ENCODE data around the gene DUS1L. TPM values are rescaled to one million over a fixed set of nuclear protein-coding genes. Genes with fewer than 3 reads are reported as not detected.

The DUS1L gene
- total and polyA plus RNA-seq, 2 experiments from 2014 or later = 66.0 to 122 TPM

DNA sequence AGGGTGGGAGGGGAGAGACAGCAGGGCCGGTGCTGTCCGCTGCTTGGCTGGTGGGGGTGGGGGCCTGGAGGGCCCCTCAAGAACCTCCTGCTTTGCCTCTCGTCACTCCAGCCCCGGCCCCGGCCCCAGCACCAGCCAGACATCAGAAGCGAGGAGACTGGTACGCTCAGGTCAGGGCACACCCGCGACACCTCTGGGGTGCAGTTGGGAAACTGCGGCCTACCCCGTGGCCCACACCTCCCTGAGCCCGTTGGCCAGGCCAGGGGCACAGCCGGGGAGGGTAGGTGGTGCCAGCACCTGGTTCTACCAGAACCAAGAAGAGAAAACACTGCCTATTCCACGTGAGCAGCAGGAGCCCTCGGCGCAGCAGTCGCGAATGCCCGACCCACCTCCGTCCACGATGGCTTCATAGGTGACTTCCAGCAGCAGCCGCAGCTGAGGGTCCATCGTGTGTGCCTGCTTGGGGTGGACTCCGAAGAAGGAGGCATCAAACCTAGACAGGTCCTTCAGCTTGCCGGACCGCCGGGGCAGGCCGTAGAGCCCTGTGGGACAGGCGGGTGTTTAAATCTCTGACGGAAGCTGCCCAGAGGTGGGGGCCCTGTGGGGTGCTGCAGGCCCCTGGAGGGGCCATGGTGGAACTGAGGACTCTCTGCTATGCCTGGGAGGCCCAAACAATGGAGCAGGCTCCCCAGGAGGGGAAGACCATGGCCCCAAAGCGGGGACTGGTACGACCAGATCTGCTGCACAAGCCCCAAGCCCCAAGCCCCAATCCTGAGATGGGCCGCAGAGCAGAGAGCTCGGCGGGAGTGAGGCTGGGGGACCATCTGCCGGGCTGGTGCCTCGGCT is 29.6 kb upstream of the DUS1L start:
- H3K4me1 ChIP-seq (ENCODE audit: insufficient read depth) = peaks cover 18% of the 10 kb centered on the region
- H3F3A ChIP-seq (replicated peaks; ENCODE audit: low read depth) = 0 out of 2 replicates have a peak, but pooled peaks cover 17% of the 10 kb centered on the region
- H3K36me3 ChIP-seq (ENCODE audit: insufficient read depth) = peaks cover 12% of the 10 kb centered on the region; the same call in 1 of the 2 replicates
- peak overlapping the region; percentile 88; the same call in 1 of the 2 replicates for H3K4me3 ChIP-seq
- H3K79me2 ChIP-seq (replicated peaks; ENCODE audit: insufficient read depth) = peaks cover 53% of the 10 kb centered on the region
- Mint-ChIP-seq H3K9me3 (no peaks in the 10 kb centered on the region), H3K27ac (no peak overlapping the region), H3K36me3 (ENCODE audit: low read depth) (peaks cover 43% of the 10 kb centered on the region; the same call in 2 of the 3 replicates), H3K27me3 (ENCODE audit: insufficient read depth, low read depth, poor library complexity) (peaks cover 10% of the 10 kb centered on the region), H3K4me3 (peak overlapping the region; percentile 73; the same call in 1 of the 3 replicates), H3K4me1 (peaks cover 7% of the 10 kb centered on the region)
- DNase-seq (ENCODE audit: low spot score) = no peak
- TF ChIP-seq, protein P1, sequence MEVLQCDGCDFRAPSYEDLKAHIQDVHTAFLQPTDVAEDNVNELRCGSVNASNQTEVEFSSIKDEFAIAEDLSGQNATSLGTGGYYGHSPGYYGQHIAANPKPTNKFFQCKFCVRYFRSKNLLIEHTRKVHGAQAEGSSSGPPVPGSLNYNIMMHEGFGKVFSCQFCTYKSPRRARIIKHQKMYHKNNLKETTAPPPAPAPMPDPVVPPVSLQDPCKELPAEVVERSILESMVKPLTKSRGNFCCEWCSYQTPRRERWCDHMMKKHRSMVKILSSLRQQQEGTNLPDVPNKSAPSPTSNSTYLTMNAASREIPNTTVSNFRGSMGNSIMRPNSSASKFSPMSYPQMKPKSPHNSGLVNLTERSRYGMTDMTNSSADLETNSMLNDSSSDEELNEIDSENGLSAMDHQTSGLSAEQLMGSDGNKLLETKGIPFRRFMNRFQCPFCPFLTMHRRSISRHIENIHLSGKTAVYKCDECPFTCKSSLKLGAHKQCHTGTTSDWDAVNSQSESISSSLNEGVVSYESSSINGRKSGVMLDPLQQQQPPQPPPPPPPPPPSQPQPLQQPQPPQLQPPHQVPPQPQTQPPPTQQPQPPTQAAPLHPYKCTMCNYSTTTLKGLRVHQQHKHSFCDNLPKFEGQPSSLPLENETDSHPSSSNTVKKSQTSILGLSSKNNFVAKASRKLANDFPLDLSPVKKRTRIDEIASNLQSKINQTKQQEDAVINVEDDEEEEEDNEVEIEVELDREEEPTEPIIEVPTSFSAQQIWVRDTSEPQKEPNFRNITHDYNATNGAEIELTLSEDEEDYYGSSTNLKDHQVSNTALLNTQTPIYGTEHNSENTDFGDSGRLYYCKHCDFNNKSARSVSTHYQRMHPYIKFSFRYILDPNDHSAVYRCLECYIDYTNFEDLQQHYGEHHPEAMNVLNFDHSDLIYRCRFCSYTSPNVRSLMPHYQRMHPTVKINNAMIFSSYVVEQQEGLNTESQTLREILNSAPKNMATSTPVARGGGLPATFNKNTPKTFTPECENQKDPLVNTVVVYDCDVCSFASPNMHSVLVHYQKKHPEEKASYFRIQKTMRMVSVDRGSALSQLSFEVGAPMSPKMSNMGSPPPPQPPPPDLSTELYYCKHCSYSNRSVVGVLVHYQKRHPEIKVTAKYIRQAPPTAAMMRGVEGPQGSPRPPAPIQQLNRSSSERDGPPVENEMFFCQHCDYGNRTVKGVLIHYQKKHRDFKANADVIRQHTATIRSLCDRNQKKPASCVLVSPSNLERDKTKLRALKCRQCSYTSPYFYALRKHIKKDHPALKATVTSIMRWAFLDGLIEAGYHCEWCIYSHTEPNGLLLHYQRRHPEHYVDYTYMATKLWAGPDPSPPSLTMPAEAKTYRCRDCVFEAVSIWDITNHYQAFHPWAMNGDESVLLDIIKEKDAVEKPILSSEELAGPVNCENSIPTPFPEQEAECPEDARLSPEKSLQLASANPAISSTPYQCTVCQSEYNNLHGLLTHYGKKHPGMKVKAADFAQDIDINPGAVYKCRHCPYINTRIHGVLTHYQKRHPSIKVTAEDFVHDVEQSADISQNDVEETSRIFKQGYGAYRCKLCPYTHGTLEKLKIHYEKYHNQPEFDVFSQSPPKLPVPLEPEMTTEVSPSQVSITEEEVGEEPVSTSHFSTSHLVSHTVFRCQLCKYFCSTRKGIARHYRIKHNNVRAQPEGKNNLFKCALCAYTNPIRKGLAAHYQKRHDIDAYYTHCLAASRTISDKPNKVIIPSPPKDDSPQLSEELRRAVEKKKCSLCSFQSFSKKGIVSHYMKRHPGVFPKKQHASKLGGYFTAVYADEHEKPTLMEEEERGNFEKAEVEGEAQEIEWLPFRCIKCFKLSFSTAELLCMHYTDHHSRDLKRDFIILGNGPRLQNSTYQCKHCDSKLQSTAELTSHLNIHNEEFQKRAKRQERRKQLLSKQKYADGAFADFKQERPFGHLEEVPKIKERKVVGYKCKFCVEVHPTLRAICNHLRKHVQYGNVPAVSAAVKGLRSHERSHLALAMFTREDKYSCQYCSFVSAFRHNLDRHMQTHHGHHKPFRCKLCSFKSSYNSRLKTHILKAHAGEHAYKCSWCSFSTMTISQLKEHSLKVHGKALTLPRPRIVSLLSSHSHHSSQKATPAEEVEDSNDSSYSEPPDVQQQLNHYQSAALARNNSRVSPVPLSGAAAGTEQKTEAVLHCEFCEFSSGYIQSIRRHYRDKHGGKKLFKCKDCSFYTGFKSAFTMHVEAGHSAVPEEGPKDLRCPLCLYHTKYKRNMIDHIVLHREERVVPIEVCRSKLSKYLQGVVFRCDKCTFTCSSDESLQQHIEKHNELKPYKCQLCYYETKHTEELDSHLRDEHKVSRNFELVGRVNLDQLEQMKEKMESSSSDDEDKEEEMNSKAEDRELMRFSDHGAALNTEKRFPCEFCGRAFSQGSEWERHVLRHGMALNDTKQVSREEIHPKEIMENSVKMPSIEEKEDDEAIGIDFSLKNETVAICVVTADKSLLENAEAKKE (CRISPR knock-in tag; IDR thresholded peaks at IDR 0.05) = no peak
- TF ChIP-seq ZNF114 (CRISPR knock-in tag; IDR thresholded peaks at IDR 0.05) (no peak), NANOG (IDR thresholded peaks at IDR 0.05; ENCODE audit: borderline replicate concordance) (no peak), JUNB (IDR thresholded peaks at IDR 0.05; ENCODE audit: unreplicated experiment) (no peak), POLR2AphosphoS5 (IDR thresholded peaks at IDR 0.05; ENCODE audit: low read depth) (no peak), EZH2 (IDR thresholded peaks at IDR 0.05; ENCODE audit: low read depth, unreplicated experiment) (no peak), STAT1 (IDR thresholded peaks at IDR 0.05; ENCODE audit: unreplicated experiment) (no peak), ZNF331 (CRISPR knock-in tag; IDR thresholded peaks at IDR 0.05; ENCODE audit: low read depth) (no peak), CREB1 (CRISPR knock-in tag; IDR thresholded peaks at IDR 0.05; ENCODE audit: low read depth) (no peak), EZH2phosphoT487 (IDR thresholded peaks at IDR 0.05; ENCODE audit: unreplicated experiment) (no peak)
- TF ChIP-seq, protein P2, sequence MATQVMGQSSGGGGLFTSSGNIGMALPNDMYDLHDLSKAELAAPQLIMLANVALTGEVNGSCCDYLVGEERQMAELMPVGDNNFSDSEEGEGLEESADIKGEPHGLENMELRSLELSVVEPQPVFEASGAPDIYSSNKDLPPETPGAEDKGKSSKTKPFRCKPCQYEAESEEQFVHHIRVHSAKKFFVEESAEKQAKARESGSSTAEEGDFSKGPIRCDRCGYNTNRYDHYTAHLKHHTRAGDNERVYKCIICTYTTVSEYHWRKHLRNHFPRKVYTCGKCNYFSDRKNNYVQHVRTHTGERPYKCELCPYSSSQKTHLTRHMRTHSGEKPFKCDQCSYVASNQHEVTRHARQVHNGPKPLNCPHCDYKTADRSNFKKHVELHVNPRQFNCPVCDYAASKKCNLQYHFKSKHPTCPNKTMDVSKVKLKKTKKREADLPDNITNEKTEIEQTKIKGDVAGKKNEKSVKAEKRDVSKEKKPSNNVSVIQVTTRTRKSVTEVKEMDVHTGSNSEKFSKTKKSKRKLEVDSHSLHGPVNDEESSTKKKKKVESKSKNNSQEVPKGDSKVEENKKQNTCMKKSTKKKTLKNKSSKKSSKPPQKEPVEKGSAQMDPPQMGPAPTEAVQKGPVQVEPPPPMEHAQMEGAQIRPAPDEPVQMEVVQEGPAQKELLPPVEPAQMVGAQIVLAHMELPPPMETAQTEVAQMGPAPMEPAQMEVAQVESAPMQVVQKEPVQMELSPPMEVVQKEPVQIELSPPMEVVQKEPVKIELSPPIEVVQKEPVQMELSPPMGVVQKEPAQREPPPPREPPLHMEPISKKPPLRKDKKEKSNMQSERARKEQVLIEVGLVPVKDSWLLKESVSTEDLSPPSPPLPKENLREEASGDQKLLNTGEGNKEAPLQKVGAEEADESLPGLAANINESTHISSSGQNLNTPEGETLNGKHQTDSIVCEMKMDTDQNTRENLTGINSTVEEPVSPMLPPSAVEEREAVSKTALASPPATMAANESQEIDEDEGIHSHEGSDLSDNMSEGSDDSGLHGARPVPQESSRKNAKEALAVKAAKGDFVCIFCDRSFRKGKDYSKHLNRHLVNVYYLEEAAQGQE (IDR thresholded peaks at IDR 0.05; ENCODE audit: unreplicated experiment) = no peak
- TF ChIP-seq, protein P3, sequence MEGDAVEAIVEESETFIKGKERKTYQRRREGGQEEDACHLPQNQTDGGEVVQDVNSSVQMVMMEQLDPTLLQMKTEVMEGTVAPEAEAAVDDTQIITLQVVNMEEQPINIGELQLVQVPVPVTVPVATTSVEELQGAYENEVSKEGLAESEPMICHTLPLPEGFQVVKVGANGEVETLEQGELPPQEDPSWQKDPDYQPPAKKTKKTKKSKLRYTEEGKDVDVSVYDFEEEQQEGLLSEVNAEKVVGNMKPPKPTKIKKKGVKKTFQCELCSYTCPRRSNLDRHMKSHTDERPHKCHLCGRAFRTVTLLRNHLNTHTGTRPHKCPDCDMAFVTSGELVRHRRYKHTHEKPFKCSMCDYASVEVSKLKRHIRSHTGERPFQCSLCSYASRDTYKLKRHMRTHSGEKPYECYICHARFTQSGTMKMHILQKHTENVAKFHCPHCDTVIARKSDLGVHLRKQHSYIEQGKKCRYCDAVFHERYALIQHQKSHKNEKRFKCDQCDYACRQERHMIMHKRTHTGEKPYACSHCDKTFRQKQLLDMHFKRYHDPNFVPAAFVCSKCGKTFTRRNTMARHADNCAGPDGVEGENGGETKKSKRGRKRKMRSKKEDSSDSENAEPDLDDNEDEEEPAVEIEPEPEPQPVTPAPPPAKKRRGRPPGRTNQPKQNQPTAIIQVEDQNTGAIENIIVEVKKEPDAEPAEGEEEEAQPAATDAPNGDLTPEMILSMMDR (conservative IDR thresholded peaks at IDR 0.05; ENCODE audit: low read depth in 2 of 2) = no peak
- TF ChIP-seq, protein P4, sequence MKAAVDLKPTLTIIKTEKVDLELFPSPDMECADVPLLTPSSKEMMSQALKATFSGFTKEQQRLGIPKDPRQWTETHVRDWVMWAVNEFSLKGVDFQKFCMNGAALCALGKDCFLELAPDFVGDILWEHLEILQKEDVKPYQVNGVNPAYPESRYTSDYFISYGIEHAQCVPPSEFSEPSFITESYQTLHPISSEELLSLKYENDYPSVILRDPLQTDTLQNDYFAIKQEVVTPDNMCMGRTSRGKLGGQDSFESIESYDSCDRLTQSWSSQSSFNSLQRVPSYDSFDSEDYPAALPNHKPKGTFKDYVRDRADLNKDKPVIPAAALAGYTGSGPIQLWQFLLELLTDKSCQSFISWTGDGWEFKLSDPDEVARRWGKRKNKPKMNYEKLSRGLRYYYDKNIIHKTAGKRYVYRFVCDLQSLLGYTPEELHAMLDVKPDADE (IDR thresholded peaks at IDR 0.05) = no peak
- no peak overlapping the region for H2AFZ ChIP-seq
- peaks cover 33% of the 10 kb centered on the region for H4K20me1 ChIP-seq (replicated peaks; ENCODE audit: insufficient read depth)
- no peak for ATAC-seq
- peak overlapping the region; percentile 91 for H3K4me2 ChIP-seq
- peak overlapping the region; percentile 59; the same call in 1 of the 2 replicates for H3K27ac ChIP-seq (ENCODE audit: low read depth)
- H3K9me2 ChIP-seq (ENCODE audit: insufficient read depth) = no peaks in the 10 kb centered on the region
- H3K27me3 ChIP-seq (ENCODE audit: insufficient read depth) = no peaks in the 10 kb centered on the region

Data from GM23338 (cell line).